K562 (cell line): ENCODE measurements around the gene MARVELD1. TPM values are rescaled to one million over a fixed set of nuclear protein-coding genes. Genes with fewer than 3 reads are reported as not detected.
A peak's percentile ranks its signal among the peaks of the same experiment; 100 is the strongest.

ENCODE experiments used
- ARHGAP35 ChIP-seq: fragments of 450-650 bp; IDR thresholded peaks from 2 replicates; pipeline ENCODE4 v1.6.1; 2018; ENCODE audit not compliant: partially characterized antibody
- CREM ChIP-seq: IDR thresholded peaks from 2 replicates; pipeline ENCODE4 v1.6.1; 2014; ENCODE audit warnings: antibody characterized with exemption, low read depth
- CXXC5 ChIP-seq: fragments of 250-450 bp; sonication (Bioruptor Pico); IDR thresholded peaks from 2 replicates; pipeline ENCODE4 v1.8.0; 2022; ENCODE audit warnings: inconsistent platforms, mild to moderate bottlenecking, moderate library complexity
- PML ChIP-seq: IDR thresholded peaks from 2 replicates; pipeline ENCODE4 v1.6.1; 2012; ENCODE audit warnings: low read length, inconsistent platforms
- POLR2G ChIP-seq: fragments of 200-400 bp; formaldehyde crosslinking; IDR thresholded peaks from 2 replicates; pipeline ENCODE4 v1.6.1; 2017; ENCODE audit warnings: low read depth, mild to moderate bottlenecking, antibody characterized with exemption, low read length, moderate library complexity
- SAFB2 ChIP-seq: fragments of 200-400 bp; formaldehyde crosslinking; IDR thresholded peaks from 2 replicates; pipeline ENCODE4 v1.6.1; 2018; ENCODE audit warnings: borderline replicate concordance, low read length, low read depth, moderate library complexity; ENCODE audit not compliant: severe bottlenecking
- ZNF134 ChIP-seq: fragments of 250-450 bp; sonication (Bioruptor Pico); conservative IDR thresholded peaks from 2 replicates; pipeline ENCODE4 v1.4.0; 2020
- ZNF407 ChIP-seq: fragments of 450-650 bp; IDR thresholded peaks from 2 replicates; pipeline ENCODE4 v1.6.1; 2016; ENCODE audit warnings: low read depth
- ZNF445 ChIP-seq: fragments of 250-450 bp; sonication (Bioruptor Pico); IDR thresholded peaks from 2 replicates; pipeline ENCODE4 v1.4.0; 2020; ENCODE audit warnings: low read depth, mild to moderate bottlenecking, moderate library complexity
- ZNF561 ChIP-seq: fragments of 450-650 bp; formaldehyde crosslinking; conservative IDR thresholded peaks from 2 replicates; pipeline ENCODE4 v1.4.0; 2020; ENCODE audit warnings: mild to moderate bottlenecking, moderate library complexity
- polyA plus RNA-seq, 8 experiments: library from polyadenylated mRNA; depleted of rRNA in 4 of 8; stranded (reverse) in 5 of 8; unstranded in 3 of 8; fragments of >200 nt; fragmentation: Nextera tagmentation in 2 of 8; fragmentation: Illumina TruSeq in 1 of 8; extraction: Ambion mirVana in 2 of 8; extraction: Trizol in 1 of 8; gene quantifications; 2 replicates each; pipeline versions ENCODE4 v1.2.1 to v1.2.3, GENCODE V29; 2011 to 2014; ENCODE audit warnings: inconsistent platforms in 1 of 8, missing spikeins in 1 of 8
- total RNA-seq, 7 experiments: library from RNA; depleted of rRNA in 6 of 7; stranded (reverse); fragments of >200 nt in 6 of 7; fragmentation: Illumina TruSeq in 2 of 7; extraction: Trizol in 2 of 7; gene quantifications; 2 replicates each; pipeline versions ENCODE4 v1.2.1 to v1.2.3, GENCODE V29; 2011 to 2021; ENCODE audit warnings: low replicate concordance in 1 of 7
- TF ChIP-seq, protein P1 (sequence below): fragments of 250-450 bp; sonication (Bioruptor Pico); IDR thresholded peaks from 2 replicates; pipeline ENCODE4 v1.8.0; 2021; ENCODE audit warnings: borderline replicate concordance, mild to moderate bottlenecking, moderate library complexity; ENCODE audit not compliant: poor library complexity, severe bottlenecking

The MARVELD1 gene
- total and polyA plus RNA-seq, 9 of the 15 experiments (the other 6 are each of a cell fraction or from before 2014, with no cell fraction given) = 2.7 to 12.5 (median 5.3) TPM

DNA sequence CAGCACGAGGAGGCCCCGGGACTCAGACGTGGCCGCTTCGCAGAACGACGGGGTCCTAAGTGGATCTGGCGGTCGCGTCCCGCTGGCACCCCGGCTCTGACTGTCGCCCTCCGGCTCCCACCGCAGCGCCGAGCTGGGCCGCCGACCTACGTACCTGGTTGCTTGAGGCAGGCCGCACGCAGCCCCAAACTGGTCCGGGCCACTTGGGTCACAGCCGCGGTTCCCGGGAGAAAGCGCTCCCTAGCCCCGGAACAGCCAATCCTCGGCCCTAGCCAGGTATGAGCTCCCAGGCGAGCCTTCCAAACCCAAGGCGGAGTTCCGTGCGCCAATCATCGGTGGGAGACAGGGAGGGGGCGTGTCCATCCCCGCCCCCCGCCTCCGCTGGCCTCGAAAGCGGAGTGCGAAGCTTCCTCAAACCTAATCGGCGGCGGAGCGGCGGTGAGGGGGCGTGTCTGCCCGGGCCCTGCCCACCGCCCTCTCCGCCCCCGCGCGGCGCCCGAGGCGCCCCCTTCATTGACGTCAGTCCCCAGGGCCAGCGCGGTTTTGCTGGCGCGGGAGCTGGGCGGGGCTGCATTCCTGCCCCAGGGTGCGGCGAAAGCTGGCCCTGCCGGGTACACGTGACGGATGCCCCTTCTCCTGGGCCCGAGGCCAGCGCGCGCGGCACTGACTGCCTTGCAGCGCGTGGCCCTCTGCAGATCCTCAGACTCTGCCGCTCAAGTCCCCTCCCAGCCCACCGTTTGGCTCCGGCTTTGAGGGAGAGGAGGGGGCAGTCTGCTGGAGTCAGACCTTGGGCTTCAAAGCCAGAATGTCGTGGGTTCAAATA, 26.4 kb upstream of the MARVELD1 start, which contains the start of gene AVPI1 (continued):
- TF ChIP-seq, protein P1, sequence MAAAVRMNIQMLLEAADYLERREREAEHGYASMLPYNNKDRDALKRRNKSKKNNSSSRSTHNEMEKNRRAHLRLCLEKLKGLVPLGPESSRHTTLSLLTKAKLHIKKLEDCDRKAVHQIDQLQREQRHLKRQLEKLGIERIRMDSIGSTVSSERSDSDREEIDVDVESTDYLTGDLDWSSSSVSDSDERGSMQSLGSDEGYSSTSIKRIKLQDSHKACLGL = peak; percentile 43
- TF ChIP-seq PML (no peak), ZNF407 (peak; percentile 59; the same call in 1 of the 2 replicates), CREM (peak; percentile 95), CXXC5 (peak; percentile 81), SAFB2 (no peak), ZNF134 (no peak), ARHGAP35 (no peak), ZNF561 (CRISPR knock-in tag) (no peak), ZNF445 (CRISPR knock-in tag) (no peak), POLR2G (peak; percentile 89)
